GM12892 (cell line): Measurements from ENCODE around the gene NME3.
A peak's percentile ranks its signal among the peaks of the same experiment; 100 is the strongest.

Experiments used
- POLR2A ChIP-seq: IDR thresholded peaks from 2 replicates; pipeline ENCODE4 v1.6.1; 2011; ENCODE audit warnings: low read depth, low read length, control low read depth
- POLR2AphosphoS5 ChIP-seq: IDR thresholded peaks from 2 replicates; pipeline ENCODE4 v1.6.1; 2011; ENCODE audit warnings: low read depth, low read length, control low read depth
- TAF1 ChIP-seq: IDR thresholded peaks from 2 replicates; pipeline ENCODE4 v1.6.1; 2011; ENCODE audit warnings: low read depth, mild to moderate bottlenecking, control low read depth, low read length, borderline replicate concordance

- TF ChIP-seq POLR2A (no peak), POLR2AphosphoS5 (0 out of 2 replicates have a peak, but pooled peaks have one; percentile 17), TAF1 (no peak)
These were observed 7.1 kb upstream of the NME3 start for GRCh38 chr16:1778200-1779179.
